RWPE2 (cell line): ENCODE data around the gene HK1.

ENCODE experiments used
- ATAC-seq: fragments of 200-7000 bp; cut with Tn5 transposase; 3 replicates; pipeline ENCODE4 v1.9.1; 2021; ENCODE audit warnings: low read depth
- DNase-seq: peaks from one replicate; pipeline ENCODE4 v3.0.0-alpha.2; 2020; ENCODE audit warnings: low spot score
- H3K27ac ChIP-seq: fragments of 450-650 bp; 2 replicates; pipeline ENCODE4 v1.5.1; 2017; ENCODE audit warnings: mild to moderate bottlenecking; ENCODE audit not compliant: poor library complexity, severe bottlenecking
- H3K27me3 ChIP-seq: fragments of 250-450 bp; sonication (Bioruptor Pico); 2 replicates; pipeline ENCODE4 v1.5.1; 2021; ENCODE audit warnings: mild to moderate bottlenecking, moderate library complexity; ENCODE audit not compliant: insufficient read depth, poor library complexity, severe bottlenecking
- H3K36me3 ChIP-seq: fragments of 250-450 bp; sonication (Bioruptor Pico); 2 replicates; pipeline ENCODE4 v1.5.1; 2020; ENCODE audit warnings: low read depth, mild to moderate bottlenecking, moderate library complexity
- H3K4me1 ChIP-seq: fragments of 250-450 bp; sonication (Bioruptor Pico); 2 replicates; pipeline ENCODE4 v1.5.1; 2021; ENCODE audit warnings: mild to moderate bottlenecking, moderate library complexity; ENCODE audit not compliant: insufficient read depth, poor library complexity, severe bottlenecking
- H3K4me3 ChIP-seq: fragments of 250-450 bp; sonication (Bioruptor Pico); 2 replicates; pipeline ENCODE4 v1.5.1; 2021; ENCODE audit warnings: mild to moderate bottlenecking, moderate library complexity; ENCODE audit not compliant: severe bottlenecking
- H3K9me3 ChIP-seq: fragments of 250-450 bp; sonication (Bioruptor Pico); 2 replicates; pipeline ENCODE4 v1.5.1; 2021; ENCODE audit warnings: mild to moderate bottlenecking, moderate library complexity; ENCODE audit not compliant: severe bottlenecking
- CTCF ChIP-seq: fragments of 450-650 bp; IDR thresholded peaks from one replicate; pipeline ENCODE4 v1.5.1; 2017; ENCODE audit warnings: mild to moderate bottlenecking, moderate library complexity; ENCODE audit not compliant: poor library complexity, severe bottlenecking

The HK1 gene

GRCh38 chr10:69340695-69341094, 62.4 kb downstream of the HK1 start:
- Histone ChIP-seq H3K9me3 (no peaks in the 10 kb centered on the region), H3K4me3 (no peak overlapping the region), H3K4me1 (peaks cover 47% of the 10 kb centered on the region), H3K36me3 (peaks cover 24% of the 10 kb centered on the region), H3K27ac (peak overlapping the region; percentile 97), H3K27me3 (no peaks in the 10 kb centered on the region)
- TF ChIP-seq CTCF, result no peak
- ATAC-seq (peak; percentile 64), DNase-seq (peak; percentile 77)

GRCh38 chr10:69343905-69344304, 65.6 kb downstream of the HK1 start:
- ATAC-seq (no peak), DNase-seq (no peak)
- H3K9me3 ChIP-seq, result no peaks in the 10 kb centered on the region
- H3K4me1 ChIP-seq, result peaks cover 38% of the 10 kb centered on the region
- H3K27ac ChIP-seq, result peak overlapping the region; percentile 7
- no peaks in the 10 kb centered on the region for H3K27me3 ChIP-seq
- no peak overlapping the region for H3K4me3 ChIP-seq
- TF ChIP-seq CTCF, result no peak
- H3K36me3 ChIP-seq, result peaks cover 38% of the 10 kb centered on the region

GRCh38 chr10:69344591-69345252, 66.4 kb downstream of the HK1 start:
- Histone ChIP-seq H3K27ac (peak overlapping the region; percentile 92), H3K27me3 (no peaks in the 10 kb centered on the region), H3K4me3 (no peak overlapping the region), H3K9me3 (no peaks in the 10 kb centered on the region), H3K4me1 (peaks cover 36% of the 10 kb centered on the region), H3K36me3 (peaks cover 41% of the 10 kb centered on the region)
- no peak for TF ChIP-seq CTCF
- no peak for ATAC-seq
- no peak for DNase-seq

- H3K9me3 ChIP-seq, result no peaks in the 10 kb centered on the region
- H3K4me3 ChIP-seq, result no peak overlapping the region
- no peak for TF ChIP-seq CTCF
- H3K27me3 ChIP-seq, result no peaks in the 10 kb centered on the region
- H3K36me3 ChIP-seq, result peaks cover 47% of the 10 kb centered on the region
- peaks cover 36% of the 10 kb centered on the region for H3K4me1 ChIP-seq
- H3K27ac ChIP-seq, result peak overlapping the region; percentile 92
- no peak for ATAC-seq
- DNase-seq, result no peak
Measured at GRCh38 chr10:69345402-69345801, 67.1 kb downstream of the HK1 start.

GRCh38 chr10:69345890-69346474, 67.7 kb downstream of the HK1 start:
- no peaks in the 10 kb centered on the region for H3K27me3 ChIP-seq
- DNase-seq (no peak), ATAC-seq (no peak)
- H3K4me3 ChIP-seq, result no peak overlapping the region
- peak overlapping the region; percentile 92 for H3K27ac ChIP-seq
- peaks cover 52% of the 10 kb centered on the region for H3K36me3 ChIP-seq
- no peak for TF ChIP-seq CTCF
- H3K9me3 ChIP-seq, result no peaks in the 10 kb centered on the region
- H3K4me1 ChIP-seq, result peaks cover 34% of the 10 kb centered on the region
